ENCODE data around the gene INPP5D.
"Not testable (repeated sequence)": the region's sequence is repeated elsewhere in the genome, so short reads cannot be mapped to it uniquely, and the experiment has no call there.

INPP5D gene

GRCh38 chr2:233119123-233119522 lies 59.0 kb downstream of the INPP5D start:
- DNase-seq = no peak

GRCh38 chr2:233119806-233120205 lies 59.7 kb downstream of the INPP5D start:
- no peak for DNase-seq

GRCh38 chr2:233120459-233120858 lies 60.3 kb downstream of the INPP5D start:
- no peak for DNase-seq

- DNase-seq = no peak
Measured at GRCh38 chr2:233121856-233122255, 61.7 kb downstream of the INPP5D start.

GRCh38 chr2:233122541-233122940 lies 62.4 kb downstream of the INPP5D start:
- no peak for DNase-seq

GRCh38 chr2:233123576-233123975 lies 63.4 kb downstream of the INPP5D start:
- not testable (repeated sequence) for DNase-seq

- peak; percentile 43 for DNase-seq
Measured at GRCh38 chr2:233124421-233125080, 64.4 kb downstream of the INPP5D start.

- DNase-seq = no peak
Measured at GRCh38 chr2:233125455-233126065, 65.4 kb downstream of the INPP5D start.

GRCh38 chr2:233129351-233129978 lies 69.3 kb downstream of the INPP5D start:
- DNase-seq = no peak

GRCh38 chr2:233130024-233130423 lies 69.9 kb downstream of the INPP5D start:
- DNase-seq = no peak

- no peak for DNase-seq
Measured at GRCh38 chr2:233130481-233131020, 70.4 kb downstream of the INPP5D start.

GRCh38 chr2:233131936-233132720 lies 72.0 kb downstream of the INPP5D start:
- DNase-seq = no peak

- DNase-seq = no peak
Measured at GRCh38 chr2:233133239-233133638, 73.1 kb downstream of the INPP5D start.

GRCh38 chr2:233135421-233135820 lies 75.3 kb downstream of the INPP5D start:
- no peak for DNase-seq

- DNase-seq = no peak
Measured at GRCh38 chr2:233137040-233137439, 76.9 kb downstream of the INPP5D start.

- DNase-seq = no peak
Measured at GRCh38 chr2:233140077-233140585, 80.0 kb downstream of the INPP5D start.

GRCh38 chr2:233140978-233141377 lies 80.8 kb downstream of the INPP5D start:
- DNase-seq = no peak

GRCh38 chr2:233141901-233142300 lies 81.8 kb downstream of the INPP5D start:
- DNase-seq = no peak

GRCh38 chr2:233142355-233142897 lies 82.3 kb downstream of the INPP5D start:
- DNase-seq = no peak

- no peak for DNase-seq
Measured at GRCh38 chr2:233143700-233144331, 83.7 kb downstream of the INPP5D start.

- DNase-seq = no peak
Measured at GRCh38 chr2:233145726-233146125, 85.6 kb downstream of the INPP5D start.

- DNase-seq = no peak
Measured at GRCh38 chr2:233146194-233146593, 86.1 kb downstream of the INPP5D start.

All from midbrain (tissue), 1 donor.